Endothelial cell of umbilical vein (primary cell): ENCODE data around the gene CARD8. TPM values are rescaled to one million over a fixed set of nuclear protein-coding genes. Genes with fewer than 3 reads are reported as not detected.

ENCODE experiments used
- BruUV-seq: library from RNA; stranded (reverse); fragments of 400-500 nt; replicated peaks from 2 replicates; lab custom pipeline; 2021; lab: Mats Ljungman, UMichigan
- CTCF ChIA-PET: fragments of 300-600, 350-600 bp; sonication (Branson Sonifier 250); formaldehyde crosslinking; loops from one replicate; lab custom pipeline; 2021; ENCODE audit warnings: antibody characterized with exemption, inconsistent platforms; lab: Charles Lee
- POLR2A ChIA-PET: fragments of 300-600, 350-600 bp; sonication (Branson Sonifier 250); formaldehyde crosslinking; loops from one replicate; lab custom pipeline; 2021; ENCODE audit warnings: antibody characterized with exemption, inconsistent platforms; lab: Charles Lee
- DNase-seq: peaks from one replicate; pipeline ENCODE4 v3.0.0-alpha.2; 2011; ENCODE audit warnings: low read depth, low spot score
- FAIRE-seq: peaks from 2 replicates; lab custom pipeline; 2011; peaks lifted over from hg19 to GRCh38; lab: Jason Lieb, UNC
- H2AFZ ChIP-seq: 2 replicates; pipeline ENCODE4 v1.6.0; 2012; ENCODE audit warnings: low read depth, low read length, control low read depth, inconsistent platforms
- H3K27ac ChIP-seq: 2 replicates; pipeline ENCODE4 v1.5.1; 2011; ENCODE audit warnings: low read depth, mild to moderate bottlenecking, control low read depth, low read length, moderate library complexity; ENCODE audit not compliant: insufficient read depth
- H3K27me3 ChIP-seq, 2 experiments: 2 replicates each; pipeline versions ENCODE4 v1.6.0 to v1.6.1; 2011; ENCODE audit warnings: low read length in 2 of 2, mixed read lengths in 1 of 2; ENCODE audit not compliant: control insufficient read depth in 2 of 2, insufficient read depth in 2 of 2
- H3K36me3 ChIP-seq, 2 experiments: 2 replicates in 1 of 2; 3 replicates in 1 of 2; pipeline ENCODE4 v1.5.1; 2011; ENCODE audit warnings: low read length in 2 of 2, mild to moderate bottlenecking in 1 of 2, moderate library complexity in 1 of 2; ENCODE audit not compliant: control insufficient read depth in 2 of 2, insufficient read depth in 2 of 2; ENCODE audit errors: extremely low read depth in 1 of 2
- H3K4me1 ChIP-seq: 3 replicates; pipeline ENCODE4 v1.5.1; 2011; ENCODE audit warnings: mild to moderate bottlenecking, low read length; ENCODE audit not compliant: control insufficient read depth, insufficient read depth; ENCODE audit errors: extremely low read depth
- H3K4me2 ChIP-seq: 2 replicates; pipeline ENCODE4 v1.6.1; 2011; ENCODE audit warnings: low read length, control low read depth, mixed read lengths; ENCODE audit not compliant: insufficient read depth
- H3K4me3 ChIP-seq, 3 experiments: fragments of 200-600 bp in 1 of 3; sonication (generic), shearing (Covaris generic) in 1 of 3; replicated peaks in 1 of 3; 2 replicates each; pipeline ENCODE4 v1.5.1; 2011 to 2016; ENCODE audit warnings: control low read depth in 3 of 3, low read length in 3 of 3, mild to moderate bottlenecking in 2 of 3, inconsistent platforms in 1 of 3, low read depth in 1 of 3, moderate library complexity in 1 of 3; ENCODE audit not compliant: insufficient read depth in 1 of 3
- H3K79me2 ChIP-seq: 2 replicates; pipeline ENCODE4 v1.6.0; 2012; ENCODE audit warnings: low read length, inconsistent platforms; ENCODE audit not compliant: control insufficient read depth, insufficient read depth
- H3K9ac ChIP-seq: replicated peaks from 2 replicates; pipeline ENCODE3; 2011; ENCODE audit warnings: low read length, control low read depth; ENCODE audit not compliant: insufficient read depth; ENCODE audit errors: extremely low read depth
- H3K9me1 ChIP-seq: replicated peaks from 3 replicates; pipeline ENCODE4 v1.6.0; 2011; ENCODE audit warnings: mild to moderate bottlenecking, low read length; ENCODE audit not compliant: control insufficient read depth, insufficient read depth; ENCODE audit errors: extremely low read depth
- H3K9me3 ChIP-seq: replicated peaks from 2 replicates; pipeline ENCODE4 v1.5.1; 2012; ENCODE audit warnings: low read length, inconsistent platforms; ENCODE audit not compliant: control insufficient read depth, insufficient read depth
- H4K20me1 ChIP-seq: replicated peaks from 2 replicates; pipeline ENCODE3; 2011; ENCODE audit warnings: mild to moderate bottlenecking, low read length; ENCODE audit not compliant: control insufficient read depth, insufficient read depth; ENCODE audit errors: extremely low read depth
- CTCF ChIP-seq, 2 donors: IDR thresholded peaks; 1 replicate in 1 of 2; 2 replicates in 1 of 2; pipeline ENCODE4 v1.5.1; 2011; ENCODE audit warnings: low read length in 2 of 2, mild to moderate bottlenecking in 2 of 2, moderate library complexity in 2 of 2, control low read depth in 1 of 2, inconsistent platforms in 1 of 2, low read depth in 1 of 2; ENCODE audit not compliant: insufficient read depth in 1 of 2; ENCODE audit errors: extremely low read depth in 1 of 2
- EZH2 ChIP-seq: IDR thresholded peaks from 2 replicates; pipeline ENCODE4 v1.6.1; 2012; ENCODE audit warnings: borderline replicate concordance, low read depth, mild to moderate bottlenecking, moderate library complexity, low read length, inconsistent platforms; ENCODE audit not compliant: severe bottlenecking
- FOS ChIP-seq: IDR thresholded peaks from 2 replicates; pipeline ENCODE4 v1.6.1; 2011; ENCODE audit warnings: mild to moderate bottlenecking, low read length, moderate library complexity, borderline replicate concordance; ENCODE audit not compliant: insufficient read depth
- GATA2 ChIP-seq: IDR thresholded peaks from 2 replicates; pipeline ENCODE4 v1.7.0; 2011; ENCODE audit warnings: low read depth, mild to moderate bottlenecking, moderate library complexity, mixed read lengths, low read length; ENCODE audit not compliant: insufficient read length, insufficient read depth
- JUN ChIP-seq: IDR thresholded peaks from 2 replicates; pipeline ENCODE4 v1.6.1; 2011; ENCODE audit warnings: borderline replicate concordance, low read depth; ENCODE audit not compliant: insufficient read length, insufficient read depth
- MYC ChIP-seq: IDR thresholded peaks from one replicate; pipeline ENCODE4 v1.6.1; 2011; ENCODE audit warnings: mild to moderate bottlenecking, low read depth, low read length
- POLR2A ChIP-seq: IDR thresholded peaks from 2 replicates; pipeline ENCODE4 v1.6.1; 2012; ENCODE audit warnings: low read depth, mild to moderate bottlenecking, control low read depth, low read length
- POLR2AphosphoS5 ChIP-seq: IDR thresholded peaks from 2 replicates; pipeline ENCODE4 v1.6.1; 2012; ENCODE audit warnings: low read depth, mild to moderate bottlenecking, control low read depth, low read length, moderate library complexity; ENCODE audit not compliant: insufficient read depth
- dilution Hi-C: fragments of 300-500 bp; cut with MboI; formaldehyde crosslinking; loops from one replicate; pipeline ENCODE4 v1.15.0; 2019; ENCODE audit warnings: low sequenced_read_pairs; ENCODE audit not compliant: extremely low pct_ligation_motif_present
- intact Hi-C: fragments of 100-400 bp; cut with micrococcal nuclease; formaldehyde crosslinking; loops from one replicate; pipeline ENCODE4 v1.10.0; 2022
- polyA plus RNA-seq, 4 experiments: library from polyadenylated mRNA; depleted of rRNA in 3 of 4; stranded (reverse) in 3 of 4; unstranded in 1 of 4; fragments of >200 nt; gene quantifications; 2 replicates each; pipeline versions ENCODE4 v1.2.1 to v1.2.3, GENCODE V29; 2011 to 2012; ENCODE audit warnings: missing spikeins in 1 of 4
- total RNA-seq: library from RNA; stranded (reverse); gene quantifications from 2 replicates; pipeline ENCODE4 v1.2.3, GENCODE V29; 2021
- TF ChIP-seq, protein P1 (sequence below): IDR thresholded peaks from 2 replicates; pipeline ENCODE4 v1.6.1; 2011; ENCODE audit not compliant: insufficient read depth, insufficient read length

Gene CARD8
- total and polyA plus RNA-seq, 2 donors (not counting 3 experiments of a cell fraction or from before 2014, with no cell fraction given), result 64.6 to 123 TPM

- H3K9me3 ChIP-seq, result no peaks in the 10 kb centered on the region
- dilution Hi-C loops (no loop called here), intact Hi-C loops (no loop called here)
- peaks cover 0 to 2% of the 10 kb centered on the region in 2 experiments for H3K36me3 ChIP-seq
- no TSS peak for BruUV-seq
- no peak overlapping the region for H3K9ac ChIP-seq
- TF ChIP-seq, protein P1, sequence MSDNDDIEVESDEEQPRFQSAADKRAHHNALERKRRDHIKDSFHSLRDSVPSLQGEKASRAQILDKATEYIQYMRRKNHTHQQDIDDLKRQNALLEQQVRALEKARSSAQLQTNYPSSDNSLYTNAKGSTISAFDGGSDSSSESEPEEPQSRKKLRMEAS, result no peak
- TF ChIP-seq EZH2 (no peak), GATA2 (no peak), CTCF (IDR thresholded peaks at IDR 0.05; ENCODE audit: extremely low read depth in 1 of 2, insufficient read depth in 1 of 2, low read depth in 1 of 2, low read length in 2 of 2) (no peak), POLR2AphosphoS5 (no peak), JUN (no peak), POLR2A (no peak), FOS (no peak), MYC (no peak)
- no peaks in the 10 kb centered on the region for H4K20me1 ChIP-seq
- DNase-seq (no peak), FAIRE-seq (no peak)
- no peaks in the 10 kb centered on the region for H3K4me1 ChIP-seq
- POLR2A ChIA-PET, result interaction anchor here (0.7 kb wide), 1 partner anchor 50 kb away, joined by 3 read pairs; no protein-coding TSS in a partner anchor
- no peak overlapping the region for H3K4me2 ChIP-seq
- H2AFZ ChIP-seq, result no peak overlapping the region
- H3K4me3 ChIP-seq, result no peak overlapping the region
- no peaks in the 10 kb centered on the region for H3K27me3 ChIP-seq
- CTCF ChIA-PET, result interaction anchor here (0.8 kb wide), 1 partner anchor 33 kb away, joined by 5 read pairs; no protein-coding TSS in a partner anchor
- H3K79me2 ChIP-seq, result no peaks in the 10 kb centered on the region
- H3K9me1 ChIP-seq, result no peaks in the 10 kb centered on the region
- H3K27ac ChIP-seq, result no peak overlapping the region
These were observed 69.7 kb downstream of the CARD8 start for GRCh38 chr19:48186015-48186414.
